Superior temporal gyrus (tissue), 1 donor: Measurements from ENCODE around the gene HNRNPH3.
A peak's percentile ranks its signal among the peaks of the same experiment; 100 is the strongest.
"Not testable (repeated sequence)": the region's sequence is repeated elsewhere in the genome, so short reads cannot be mapped to it uniquely, and the experiment has no call there.

Experiments
- DNase-seq: peaks from one replicate; pipeline ENCODE4 v3.0.0-alpha.2; 2016; ENCODE audit errors: extremely low spot score

Gene HNRNPH3

GRCh38 chr10:68331455-68332258 lies at the start of gene HNRNPH3:
TSS of gene HNRNPH3 (plus strand) at chr10:68332064. CDS start at chr10:68337222, 5,158 bp downstream.
- peak; percentile 98 for DNase-seq

GRCh38 chr10:68284062-68285001 lies 47.5 kb upstream of the HNRNPH3 start:
- DNase-seq, result no peak

GRCh38 chr10:68288717-68289116 lies 43.1 kb upstream of the HNRNPH3 start:
- no peak for DNase-seq

GRCh38 chr10:68290736-68291135 lies 41.1 kb upstream of the HNRNPH3 start:
- DNase-seq, result no peak

- DNase-seq, result no peak
Measured at GRCh38 chr10:68296843-68297663, 34.8 kb upstream of the HNRNPH3 start.

- no peak for DNase-seq
Measured at GRCh38 chr10:68301301-68301700, 30.6 kb upstream of the HNRNPH3 start.

- peak; percentile 87 for DNase-seq
Measured at GRCh38 chr10:68301790-68302502, 29.9 kb upstream of the HNRNPH3 start.

- no peak for DNase-seq
Measured at GRCh38 chr10:68302503-68302823, 29.4 kb upstream of the HNRNPH3 start.

GRCh38 chr10:68302871-68303270 lies 29.0 kb upstream of the HNRNPH3 start:
- DNase-seq, result no peak

- no peak for DNase-seq
Measured at GRCh38 chr10:68303849-68304412, 27.9 kb upstream of the HNRNPH3 start.

GRCh38 chr10:68305854-68306253 lies 26.0 kb upstream of the HNRNPH3 start:
- no peak for DNase-seq

- DNase-seq, result no peak
Measured at GRCh38 chr10:68310531-68310930, 21.3 kb upstream of the HNRNPH3 start.

- not testable (repeated sequence) for DNase-seq
Measured at GRCh38 chr10:68314930-68315329, 16.9 kb upstream of the HNRNPH3 start.

- DNase-seq, result no peak
Measured at GRCh38 chr10:68315582-68315981, 16.3 kb upstream of the HNRNPH3 start.

GRCh38 chr10:68318331-68319059 lies 13.4 kb upstream of the HNRNPH3 start:
- DNase-seq, result no peak

GRCh38 chr10:68324396-68324795 lies 7.5 kb upstream of the HNRNPH3 start:
- not testable (repeated sequence) for DNase-seq

- peak; percentile 97 for DNase-seq
Measured at GRCh38 chr10:68327889-68328786, 3.7 kb upstream of the HNRNPH3 start.

- no peak for DNase-seq
Measured at GRCh38 chr10:68329506-68329861, 2.4 kb upstream of the HNRNPH3 start.

- DNase-seq, result peak; percentile 78
Measured at GRCh38 chr10:68330852-68331454, 911 bp upstream of the HNRNPH3 start.
